HCT116 (cell line): ENCODE data around the gene RPS27.

ENCODE experiments used
- EZH2 ChIP-seq: fragments of 200-600 bp; sonication (generic); IDR thresholded peaks from 2 replicates; pipeline ENCODE4 v1.6.1; 2017; ENCODE audit warnings: antibody characterized with exemption, mixed run types
- EZH2phosphoT487 ChIP-seq: fragments of 200-600 bp; IDR thresholded peaks from 2 replicates; pipeline ENCODE4 v1.6.1; 2018; ENCODE audit warnings: antibody characterized with exemption, borderline replicate concordance
- POLR2A ChIP-seq: IDR thresholded peaks from 2 replicates; pipeline ENCODE4 v1.7.0; 2011; ENCODE audit warnings: borderline replicate concordance; ENCODE audit not compliant: insufficient read depth, insufficient read length; ENCODE audit errors: extremely low read depth
- POLR2AphosphoS5 ChIP-seq: IDR thresholded peaks from 2 replicates; pipeline ENCODE4 v1.6.1; 2011; ENCODE audit warnings: mild to moderate bottlenecking, low read depth, low read length, moderate library complexity
- RAD21 ChIP-seq: IDR thresholded peaks from 2 replicates; pipeline ENCODE4 v1.6.1; 2012; ENCODE audit warnings: low read depth, mild to moderate bottlenecking
- REST ChIP-seq: IDR thresholded peaks from 2 replicates; pipeline ENCODE4 v1.6.1; 2012; ENCODE audit warnings: low read depth
- SP1 ChIP-seq: IDR thresholded peaks from 2 replicates; pipeline ENCODE4 v1.6.1; 2012; ENCODE audit warnings: low read depth
- SRF ChIP-seq: IDR thresholded peaks from 2 replicates; pipeline ENCODE4 v1.6.1; 2012; ENCODE audit warnings: low read depth
- YY1 ChIP-seq: IDR thresholded peaks from 2 replicates; pipeline ENCODE4 v1.6.1; 2011; ENCODE audit warnings: low read length, low read depth, moderate library complexity, mild to moderate bottlenecking; ENCODE audit not compliant: insufficient replicate concordance; ENCODE audit errors: extremely low read depth
- ZFX ChIP-seq: fragments of 450-650 bp; IDR thresholded peaks from 2 replicates; pipeline ENCODE4 v1.6.1; 2017
- TF ChIP-seq, protein P1 (sequence below), 3 experiments: fragments of 200-600 bp in 1 of 3; sonication (generic) in 1 of 3; IDR thresholded peaks in 2 of 3; conservative IDR thresholded peaks in 1 of 3; 2 replicates each; pipeline ENCODE4 v1.5.1; 2012 to 2017; ENCODE audit warnings: low read depth in 2 of 3, low read length in 2 of 3, antibody characterized with exemption in 1 of 3, borderline replicate concordance in 1 of 3, control low read depth in 1 of 3, mild to moderate bottlenecking in 1 of 3, mixed read lengths in 1 of 3, mixed run types in 1 of 3, moderate library complexity in 1 of 3; ENCODE audit not compliant: insufficient read depth in 1 of 3
- TF ChIP-seq, protein P2 (sequence below): IDR thresholded peaks from 2 replicates; pipeline ENCODE4 v1.6.1; 2012
- TF ChIP-seq, protein P3 (sequence below): IDR thresholded peaks from 2 replicates; pipeline ENCODE4 v1.6.1; 2011; ENCODE audit warnings: mild to moderate bottlenecking, low read length, moderate library complexity; ENCODE audit not compliant: insufficient replicate concordance; ENCODE audit errors: extremely low read depth

DNA sequence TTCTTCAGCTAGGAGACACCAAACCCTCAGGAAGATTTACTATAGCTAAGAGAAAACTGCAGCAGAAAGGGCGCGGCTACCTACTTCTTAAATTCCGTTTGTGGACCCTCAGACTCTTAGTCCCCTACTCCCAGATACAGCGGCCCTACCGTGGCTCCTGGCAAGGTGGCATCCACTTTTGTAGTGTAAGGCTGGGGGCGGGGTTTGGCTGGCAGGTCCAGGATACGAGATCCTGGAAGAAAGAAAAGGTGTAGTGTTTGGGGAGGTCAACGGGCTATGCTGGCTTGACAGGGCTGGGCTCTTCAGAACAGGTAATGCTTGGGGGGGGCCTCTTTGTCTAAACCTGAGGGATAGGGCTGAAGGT, 22.6 kb upstream of the RPS27 start:
- TF ChIP-seq, protein P1, sequence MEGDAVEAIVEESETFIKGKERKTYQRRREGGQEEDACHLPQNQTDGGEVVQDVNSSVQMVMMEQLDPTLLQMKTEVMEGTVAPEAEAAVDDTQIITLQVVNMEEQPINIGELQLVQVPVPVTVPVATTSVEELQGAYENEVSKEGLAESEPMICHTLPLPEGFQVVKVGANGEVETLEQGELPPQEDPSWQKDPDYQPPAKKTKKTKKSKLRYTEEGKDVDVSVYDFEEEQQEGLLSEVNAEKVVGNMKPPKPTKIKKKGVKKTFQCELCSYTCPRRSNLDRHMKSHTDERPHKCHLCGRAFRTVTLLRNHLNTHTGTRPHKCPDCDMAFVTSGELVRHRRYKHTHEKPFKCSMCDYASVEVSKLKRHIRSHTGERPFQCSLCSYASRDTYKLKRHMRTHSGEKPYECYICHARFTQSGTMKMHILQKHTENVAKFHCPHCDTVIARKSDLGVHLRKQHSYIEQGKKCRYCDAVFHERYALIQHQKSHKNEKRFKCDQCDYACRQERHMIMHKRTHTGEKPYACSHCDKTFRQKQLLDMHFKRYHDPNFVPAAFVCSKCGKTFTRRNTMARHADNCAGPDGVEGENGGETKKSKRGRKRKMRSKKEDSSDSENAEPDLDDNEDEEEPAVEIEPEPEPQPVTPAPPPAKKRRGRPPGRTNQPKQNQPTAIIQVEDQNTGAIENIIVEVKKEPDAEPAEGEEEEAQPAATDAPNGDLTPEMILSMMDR (IDR thresholded peaks at IDR 0.05 in 2 of 3, conservative IDR thresholded peaks at IDR 0.05 in 1 of 3; ENCODE audit: borderline replicate concordance in 1 of 3, insufficient read depth in 1 of 3, low read depth in 2 of 3, low read length in 2 of 3), result no peak
- TF ChIP-seq, protein P2, sequence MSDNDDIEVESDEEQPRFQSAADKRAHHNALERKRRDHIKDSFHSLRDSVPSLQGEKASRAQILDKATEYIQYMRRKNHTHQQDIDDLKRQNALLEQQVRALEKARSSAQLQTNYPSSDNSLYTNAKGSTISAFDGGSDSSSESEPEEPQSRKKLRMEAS, result no peak
- TF ChIP-seq RAD21 (no peak), POLR2A (no peak), SP1 (no peak), SRF (no peak), ZFX (no peak), EZH2phosphoT487 (no peak), POLR2AphosphoS5 (no peak), YY1 (no peak), EZH2 (no peak), REST (no peak)
- TF ChIP-seq, protein P3, sequence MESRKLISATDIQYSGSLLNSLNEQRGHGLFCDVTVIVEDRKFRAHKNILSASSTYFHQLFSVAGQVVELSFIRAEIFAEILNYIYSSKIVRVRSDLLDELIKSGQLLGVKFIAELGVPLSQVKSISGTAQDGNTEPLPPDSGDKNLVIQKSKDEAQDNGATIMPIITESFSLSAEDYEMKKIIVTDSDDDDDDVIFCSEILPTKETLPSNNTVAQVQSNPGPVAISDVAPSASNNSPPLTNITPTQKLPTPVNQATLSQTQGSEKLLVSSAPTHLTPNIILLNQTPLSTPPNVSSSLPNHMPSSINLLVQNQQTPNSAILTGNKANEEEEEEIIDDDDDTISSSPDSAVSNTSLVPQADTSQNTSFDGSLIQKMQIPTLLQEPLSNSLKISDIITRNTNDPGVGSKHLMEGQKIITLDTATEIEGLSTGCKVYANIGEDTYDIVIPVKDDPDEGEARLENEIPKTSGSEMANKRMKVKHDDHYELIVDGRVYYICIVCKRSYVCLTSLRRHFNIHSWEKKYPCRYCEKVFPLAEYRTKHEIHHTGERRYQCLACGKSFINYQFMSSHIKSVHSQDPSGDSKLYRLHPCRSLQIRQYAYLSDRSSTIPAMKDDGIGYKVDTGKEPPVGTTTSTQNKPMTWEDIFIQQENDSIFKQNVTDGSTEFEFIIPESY, result no peak
